Right ventricle myocardium superior (tissue), 1 donor: ENCODE measurements around the gene EXOC6B. TPM values are rescaled to one million over a fixed set of nuclear protein-coding genes. Genes with fewer than 3 reads are reported as not detected.

Experiments
- ATAC-seq: fragments of 200-7000 bp; cut with Tn5 transposase; one replicate; pipeline ENCODE4 v1.9.1; 2020; ENCODE audit warnings: mild to moderate bottlenecking; ENCODE audit not compliant: poor library complexity
- DNase-seq: peaks from one replicate; pipeline ENCODE4 v3.0.0-alpha.2; 2020
- intact Hi-C: fragments of 100-400 bp; cut with DNase I; formaldehyde crosslinking; loops from one replicate; pipeline ENCODE4 v1.11.2; 2022
- total RNA-seq: library from RNA; stranded (reverse); fragmentation: NEBNext Ultra II Directional; extraction: Animal tissue kit (Norgen Biotek cat#: 25700); gene quantifications from one replicate; pipeline ENCODE4 v1.2.1, GENCODE V29; 2021
- donor health status: DM: no; HTN: yes; CAD: no; lungs with severe emphysema.

Gene EXOC6B
- total RNA-seq, 1 donor from 2014 or later: 96.9 TPM

DNA sequence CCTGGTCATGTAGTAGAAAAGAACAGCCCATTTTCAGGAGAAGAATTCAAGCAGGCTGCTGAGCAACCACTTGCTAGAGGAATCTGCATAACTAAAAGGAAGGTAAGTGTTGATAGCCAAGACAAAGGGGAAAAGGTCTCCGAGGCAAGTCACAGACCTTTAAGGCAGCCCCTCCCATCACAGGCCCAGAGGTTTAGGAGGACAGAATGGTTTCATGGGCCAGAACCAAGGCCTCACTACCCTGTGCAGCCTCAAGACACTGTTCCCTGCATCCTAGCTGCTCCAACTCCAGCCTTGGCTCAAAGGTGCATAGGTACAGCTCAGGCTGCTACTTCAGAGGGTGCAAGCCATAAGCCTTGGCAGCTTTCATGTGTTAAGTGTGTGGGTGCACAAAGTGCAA is 439.5 kb downstream of the EXOC6B start:
- intact Hi-C loops: no loop called here
- DNase-seq: no peak
- no peak for ATAC-seq

DNA sequence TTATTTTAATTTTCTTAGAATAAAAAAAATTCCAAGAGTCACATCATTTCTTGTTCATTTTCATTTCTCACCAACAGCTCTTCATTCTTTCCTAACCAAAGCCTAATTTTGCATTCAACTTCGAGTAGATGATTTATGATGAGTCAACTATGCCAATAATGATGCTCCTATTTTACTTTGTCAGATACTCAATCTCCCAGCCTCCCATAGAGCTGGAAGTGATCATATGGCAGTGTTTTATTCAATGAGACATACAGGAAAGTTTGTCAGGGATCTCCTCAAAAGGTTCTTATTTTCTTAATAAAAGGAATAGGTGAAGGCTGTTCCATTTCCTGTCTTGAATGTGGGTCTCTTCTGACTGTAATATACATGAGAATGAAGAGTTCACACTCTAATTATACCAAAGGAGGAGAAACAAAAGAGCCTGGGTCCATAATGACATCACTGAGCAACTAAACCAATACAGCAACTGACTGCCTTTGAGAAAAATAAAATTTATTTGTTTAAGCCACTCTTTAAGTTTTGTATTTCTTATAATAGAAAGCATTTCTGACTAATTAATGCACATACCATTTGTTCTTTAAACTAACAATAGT is 447.0 kb downstream of the EXOC6B start:
- ATAC-seq (no peak), DNase-seq (no peak)
- intact Hi-C loops: no loop called here

DNA sequence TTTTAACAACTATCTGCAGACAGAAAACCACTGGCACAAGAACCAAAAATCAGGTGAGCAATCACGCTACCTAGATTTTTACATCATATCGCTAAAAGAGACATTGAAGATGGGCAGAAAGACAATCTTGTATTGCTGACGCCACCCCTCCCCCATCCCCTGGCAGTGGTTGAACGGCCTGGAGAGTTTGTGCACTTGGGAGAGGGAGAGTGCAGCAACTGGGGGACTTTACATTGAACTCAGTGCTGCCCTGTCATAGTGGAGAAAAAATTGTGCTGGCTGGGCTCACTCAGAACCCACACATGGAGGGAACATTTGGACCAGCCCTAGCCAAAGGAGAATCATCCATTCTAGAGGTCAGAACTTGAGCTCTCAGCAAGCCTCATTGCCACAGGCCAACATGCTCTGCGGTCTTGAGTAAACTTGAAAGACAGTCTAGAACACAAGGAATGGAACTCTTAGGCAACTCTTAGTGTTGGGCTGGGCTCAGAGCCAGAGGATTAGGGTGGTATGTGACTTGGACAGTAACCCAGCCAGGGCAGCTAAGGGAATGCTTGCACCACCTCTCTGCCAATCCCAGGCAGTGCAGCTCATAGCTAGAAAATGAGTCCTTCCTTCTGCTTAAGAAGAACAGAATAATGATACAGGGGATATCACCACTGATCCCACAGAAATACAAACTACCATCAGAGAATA is 458.2 kb downstream of the EXOC6B start:
- DNase-seq (peak; percentile 56), ATAC-seq (peak; percentile 84)
- intact Hi-C loops: no loop called here

DNA sequence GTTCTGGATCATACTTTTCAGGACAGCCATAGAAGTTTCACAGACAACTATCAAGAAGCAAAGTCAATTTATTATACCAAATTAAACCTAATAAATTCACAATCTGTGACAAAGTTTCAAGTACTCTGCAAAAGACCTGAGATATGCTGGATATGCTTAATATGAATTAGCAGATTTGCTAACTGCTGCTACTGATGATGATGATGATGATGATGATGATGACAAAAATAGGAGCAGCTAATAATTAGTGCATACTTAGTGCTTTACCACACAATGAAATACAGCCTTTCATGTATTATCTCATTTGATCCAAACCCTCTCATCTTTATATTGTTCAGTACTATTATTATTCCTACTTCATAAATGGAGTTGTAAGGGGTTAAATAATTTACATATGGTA is 462.4 kb downstream of the EXOC6B start:
- ATAC-seq: no peak
- no peak for DNase-seq
- intact Hi-C loops: no loop called here

DNA sequence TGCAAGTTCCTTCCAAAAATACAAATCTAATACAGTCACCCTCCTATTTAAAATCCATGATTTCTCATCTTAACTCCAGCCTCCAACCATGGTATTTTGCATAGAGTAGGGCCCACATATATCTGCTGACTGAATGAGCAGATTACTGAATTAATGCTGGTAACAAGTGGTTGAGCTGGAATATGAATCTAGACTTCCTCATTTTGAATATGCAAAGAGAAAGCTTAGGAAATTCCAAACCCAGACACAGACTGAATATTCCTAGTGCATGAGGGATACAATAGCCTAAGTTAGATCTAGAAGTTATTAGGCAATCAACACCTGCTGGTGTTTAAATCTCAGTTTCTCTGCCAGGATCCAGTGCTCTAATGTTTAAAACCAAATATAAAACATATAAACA is 463.1 kb downstream of the EXOC6B start:
- ATAC-seq: no peak
- intact Hi-C loops: no loop called here
- DNase-seq: no peak

DNA sequence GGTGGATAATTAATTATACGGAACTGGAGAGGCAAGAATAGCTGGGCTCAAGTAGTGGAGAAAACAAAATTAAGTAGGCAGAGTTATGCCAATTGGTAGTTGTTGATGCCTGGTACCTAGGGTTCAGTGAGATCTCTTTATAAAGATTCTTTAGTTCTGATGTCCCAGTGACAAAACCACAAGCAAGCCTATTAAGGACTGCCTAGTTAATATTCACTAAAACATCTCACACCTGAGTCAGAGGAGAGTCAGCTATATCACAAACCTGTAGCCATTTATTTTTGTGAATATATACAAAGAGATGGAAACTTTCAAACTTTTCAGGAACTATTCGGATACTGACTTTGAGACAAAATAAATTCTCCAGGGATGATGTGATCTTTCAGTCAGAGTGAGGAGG is 464.3 kb downstream of the EXOC6B start:
- DNase-seq (no peak), ATAC-seq (no peak)
- intact Hi-C loops: no loop called here

DNA sequence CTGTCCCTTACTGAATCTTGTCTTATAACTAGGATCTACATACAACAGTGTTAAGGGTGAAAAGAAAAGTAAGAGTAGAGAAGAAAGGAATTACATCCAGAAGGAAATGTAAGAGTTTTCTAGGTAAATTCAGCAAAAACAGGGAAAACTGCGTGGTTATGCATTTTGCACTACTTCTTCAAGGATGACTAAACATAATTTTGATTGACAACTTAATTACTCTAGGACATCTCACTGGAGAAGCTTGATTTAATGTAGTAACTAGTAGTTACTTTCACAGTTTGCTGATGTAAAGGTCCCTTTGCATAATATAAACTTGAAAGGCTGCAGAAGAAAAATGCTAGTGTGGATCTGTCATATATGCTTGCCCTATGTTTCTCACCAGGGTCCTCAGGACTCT is 464.8 kb downstream of the EXOC6B start:
- ATAC-seq (no peak), DNase-seq (no peak)
- intact Hi-C loops: no loop called here

DNA sequence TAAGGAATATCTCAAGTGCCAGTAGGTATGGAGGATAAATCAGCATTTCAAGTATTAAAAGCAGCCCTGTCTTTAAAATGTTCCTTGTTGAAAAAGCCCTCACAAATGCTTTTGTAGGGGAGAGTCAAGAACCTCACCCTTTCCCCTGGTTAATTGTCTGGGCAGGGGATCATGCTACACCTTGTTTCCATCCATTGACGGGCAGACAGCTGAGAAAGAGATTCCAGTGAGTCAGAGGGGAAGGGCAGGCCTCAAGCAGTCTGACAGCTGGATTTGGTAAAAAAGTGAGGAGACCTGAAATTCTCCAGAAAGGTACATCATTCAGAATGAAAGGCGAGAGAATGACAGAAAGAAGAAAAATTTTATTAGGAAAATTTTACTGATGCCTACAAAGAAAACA is 475.0 kb downstream of the EXOC6B start:
- ATAC-seq: no peak
- intact Hi-C loops: no loop called here
- DNase-seq: no peak

DNA sequence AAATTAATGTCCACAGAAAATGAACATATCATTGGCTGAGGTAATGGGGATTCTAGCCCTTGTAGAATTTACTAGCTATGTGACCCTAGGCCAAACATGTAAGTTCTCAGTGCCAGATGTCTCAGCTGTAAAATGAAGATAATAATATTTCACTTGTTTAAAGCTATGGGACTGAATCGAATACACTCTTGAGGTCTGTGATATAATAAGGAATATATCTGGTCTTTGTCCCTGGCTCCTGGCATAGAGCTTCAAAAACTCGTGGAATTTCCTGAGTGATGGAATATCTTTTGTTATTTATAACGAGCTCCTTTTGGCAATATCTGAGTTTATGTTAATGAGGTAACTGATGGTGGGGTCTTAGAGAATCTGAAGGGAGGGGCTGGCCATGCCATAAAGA is 476.8 kb downstream of the EXOC6B start:
- intact Hi-C loops: no loop called here

DNA sequence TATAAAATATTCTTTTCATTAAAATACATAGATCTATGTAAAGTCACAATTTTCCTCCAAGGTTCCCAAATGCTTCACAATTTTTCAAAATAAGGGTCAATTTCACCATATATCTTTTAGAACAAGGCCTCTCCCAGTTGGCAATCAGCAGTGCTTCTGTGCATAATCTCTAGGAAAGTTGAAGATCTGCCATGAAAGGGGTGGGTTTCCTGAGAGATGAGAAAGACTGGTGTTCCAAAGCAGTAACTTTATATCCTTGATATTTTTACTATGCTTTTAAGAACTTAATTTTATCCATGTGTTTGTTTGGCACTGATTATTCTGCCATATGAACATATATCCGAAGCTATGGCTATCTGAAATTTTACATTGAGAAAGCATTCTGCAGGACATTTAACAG is 478.8 kb downstream of the EXOC6B start:
- no peak for DNase-seq
- intact Hi-C loops: no loop called here
- no peak for ATAC-seq

More for the DNA sequence above, 476.8 kb downstream of the EXOC6B start:
- ATAC-seq (no peak), DNase-seq (no peak)

DNA sequence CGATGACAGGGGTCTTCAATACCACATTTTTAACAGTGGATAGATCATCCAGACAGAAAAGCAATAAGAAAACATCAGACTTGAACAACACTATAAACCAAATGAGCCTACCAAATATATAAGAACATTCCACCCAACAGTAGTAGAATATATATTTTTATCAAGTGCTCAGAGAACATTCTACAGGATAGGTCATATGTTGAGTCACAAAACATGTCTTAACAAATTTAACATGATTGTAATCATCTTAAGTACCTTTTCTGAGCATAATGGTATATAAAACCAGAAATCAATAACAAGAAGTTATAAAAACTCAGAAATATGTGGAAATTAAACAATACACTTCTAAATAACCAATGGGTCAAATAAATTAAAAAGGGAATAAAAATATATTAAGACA is 484.2 kb downstream of the EXOC6B start:
- no peak for ATAC-seq
- intact Hi-C loops: no loop called here

DNA sequence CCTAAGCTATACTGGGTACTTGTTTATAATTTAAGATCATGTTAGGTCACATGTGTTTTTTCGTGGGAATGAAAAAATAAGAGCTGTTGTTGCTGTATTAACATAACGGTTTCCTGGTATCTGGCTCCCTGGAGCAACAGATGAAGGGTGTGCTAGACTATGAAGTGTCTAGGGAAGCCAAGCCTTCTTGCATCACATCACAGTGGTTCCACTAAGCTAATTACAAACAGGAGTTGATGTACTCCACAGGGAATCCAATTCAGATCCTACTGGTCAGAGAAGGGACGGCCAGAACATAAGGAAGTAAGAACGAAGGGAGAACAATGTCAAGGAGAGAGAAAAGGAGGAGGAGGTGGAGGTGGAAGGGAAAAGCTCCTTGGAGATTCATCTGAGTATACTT is 485.2 kb downstream of the EXOC6B start:
- ATAC-seq: peak; percentile 53
- DNase-seq: no peak
- intact Hi-C loops: no loop called here

More for the DNA sequence above, 484.2 kb downstream of the EXOC6B start:
- no peak for DNase-seq

DNA sequence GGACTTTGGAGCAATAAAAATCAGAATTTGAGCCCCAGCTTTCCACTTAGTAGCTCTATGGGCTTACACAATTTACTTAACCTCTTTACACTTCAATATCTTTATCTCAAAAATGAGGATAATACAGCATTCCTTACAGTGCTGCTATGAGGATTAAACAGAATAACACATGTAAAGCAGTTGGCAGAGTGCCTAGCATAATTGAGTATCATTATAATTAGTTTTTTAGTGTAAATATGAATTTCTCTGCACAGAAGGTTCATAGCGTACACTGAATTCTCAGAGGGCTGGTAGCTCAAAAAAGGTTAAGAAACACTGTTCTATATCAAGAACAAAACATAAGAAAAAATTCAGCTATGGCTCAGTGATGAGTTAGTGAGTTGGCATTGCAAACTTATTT is 487.8 kb downstream of the EXOC6B start:
- DNase-seq (no peak), ATAC-seq (no peak)
- intact Hi-C loops: no loop called here

DNA sequence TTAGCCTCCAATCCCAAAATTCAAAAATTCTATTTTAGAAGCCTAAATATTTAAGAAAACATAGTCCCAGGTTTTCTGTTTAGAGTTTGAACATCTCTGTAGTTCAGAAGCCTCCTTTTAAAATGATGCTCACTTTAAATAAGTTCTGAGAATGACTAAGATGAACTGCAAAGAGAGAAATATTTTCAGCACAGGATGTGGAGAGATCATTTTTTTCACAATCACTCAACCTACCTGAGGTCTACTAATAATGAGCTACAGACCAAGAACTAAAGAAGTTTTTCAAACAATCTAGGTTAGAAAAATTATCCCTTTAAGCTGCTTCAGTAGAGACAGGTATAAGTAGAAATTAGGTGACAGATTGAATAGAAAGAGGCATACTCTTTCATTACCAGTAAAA is 493.1 kb downstream of the EXOC6B start:
- intact Hi-C loops: no loop called here
- DNase-seq (no peak), ATAC-seq (no peak)

DNA sequence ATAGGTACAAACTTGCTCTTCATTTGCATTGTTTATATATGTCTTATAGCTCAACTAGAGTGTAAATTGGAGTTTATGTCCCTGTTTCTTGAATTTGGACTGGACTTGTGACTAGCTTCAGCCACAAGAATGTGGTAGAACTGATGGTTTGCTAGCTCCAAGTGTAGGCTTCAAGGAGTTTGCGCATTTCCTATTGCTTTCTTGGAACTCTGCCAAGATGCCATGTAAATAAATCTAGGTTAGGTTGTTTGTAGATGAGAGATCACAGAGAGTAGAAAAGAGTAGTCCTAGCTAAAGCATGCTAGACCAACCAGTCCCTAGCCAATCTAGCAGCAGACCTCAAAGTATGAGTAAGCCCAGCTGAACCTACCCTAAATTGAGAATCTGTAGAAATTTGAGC is 495.2 kb downstream of the EXOC6B start:
- ATAC-seq (no peak), DNase-seq (no peak)
- intact Hi-C loops: no loop called here

DNA sequence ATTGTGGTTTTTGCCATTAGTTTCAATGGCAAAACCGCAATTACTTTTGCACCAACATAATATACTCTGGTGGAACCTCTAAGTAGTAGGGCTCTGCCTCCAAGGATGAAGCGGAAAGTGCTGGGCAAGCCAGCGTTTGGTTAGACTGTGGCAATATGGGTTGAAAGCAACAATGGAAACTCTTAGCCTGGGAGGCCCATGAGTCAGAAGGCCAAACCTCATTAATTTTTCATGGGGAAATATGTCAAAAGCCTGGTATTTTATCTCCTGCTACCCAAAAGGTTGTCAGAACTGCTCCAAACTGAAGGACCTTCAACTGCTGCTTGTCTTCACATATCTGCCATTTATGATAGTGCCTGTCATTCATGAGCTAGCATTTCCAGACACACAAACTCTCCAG is 499.1 kb downstream of the EXOC6B start:
- ATAC-seq: no peak
- intact Hi-C loops: no loop called here
- no peak for DNase-seq

DNA sequence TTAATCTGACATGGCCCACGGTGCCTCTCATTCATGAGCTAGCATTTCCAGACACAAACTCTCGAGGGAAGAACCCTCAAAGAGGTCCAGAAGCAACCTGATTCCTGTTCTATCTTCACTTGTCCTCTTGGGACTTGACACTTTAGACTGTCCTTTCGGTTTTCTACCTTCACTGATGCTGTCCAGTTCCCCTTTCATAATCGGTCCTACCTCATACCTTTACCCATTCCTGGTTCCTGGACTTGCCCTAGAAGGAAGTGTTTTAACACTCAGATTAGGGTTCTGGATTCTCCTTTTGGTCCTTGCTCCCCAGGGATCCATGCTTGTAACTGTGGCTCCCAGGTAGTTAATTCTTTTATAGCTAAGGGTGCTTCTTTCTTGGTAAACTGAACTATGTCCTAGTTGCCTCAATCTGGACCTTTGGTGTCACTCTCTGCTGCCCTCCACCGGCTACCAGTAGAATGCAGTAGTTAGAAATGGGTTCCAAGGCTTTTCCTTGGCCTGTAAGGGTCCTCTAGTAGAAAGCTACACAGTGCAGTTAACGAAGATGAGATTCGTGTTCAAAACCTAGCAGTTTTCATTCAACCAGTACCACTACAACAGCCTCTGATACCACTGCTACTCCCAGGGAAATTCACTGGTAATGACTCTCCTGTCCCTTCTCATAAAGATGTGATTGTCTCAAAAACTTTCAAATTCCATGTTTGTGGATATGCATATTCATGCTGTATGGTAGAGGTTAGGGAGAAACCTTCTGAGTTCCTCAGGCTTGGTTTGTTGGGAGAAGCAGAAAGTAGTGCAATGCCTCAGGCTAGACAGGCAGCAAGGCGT is 500.0 kb downstream of the EXOC6B start:
- no peak for DNase-seq
- ATAC-seq: peak; percentile 43
- intact Hi-C loops: no loop called here

DNA sequence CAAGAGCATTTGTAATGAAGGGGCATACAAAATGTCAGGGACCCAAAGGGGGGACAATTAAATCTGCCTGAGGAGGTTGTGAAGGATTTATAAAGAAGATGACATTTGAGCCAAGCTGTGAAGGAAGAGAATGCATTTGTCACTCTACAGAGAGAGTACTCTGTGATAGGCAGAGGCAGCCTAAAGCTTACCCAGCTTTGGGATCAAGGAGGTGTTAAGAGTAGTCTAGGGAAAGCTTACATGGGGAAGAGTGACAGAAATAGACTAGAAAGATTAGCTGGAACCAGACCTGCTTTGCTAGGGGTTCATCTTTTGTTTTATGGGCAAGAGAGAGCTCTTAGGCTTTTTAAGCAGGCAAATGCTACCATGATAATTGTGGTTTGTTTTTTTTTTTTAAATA is 509.1 kb downstream of the EXOC6B start:
- DNase-seq (no peak), ATAC-seq (no peak)
- intact Hi-C loops: no loop called here

DNA sequence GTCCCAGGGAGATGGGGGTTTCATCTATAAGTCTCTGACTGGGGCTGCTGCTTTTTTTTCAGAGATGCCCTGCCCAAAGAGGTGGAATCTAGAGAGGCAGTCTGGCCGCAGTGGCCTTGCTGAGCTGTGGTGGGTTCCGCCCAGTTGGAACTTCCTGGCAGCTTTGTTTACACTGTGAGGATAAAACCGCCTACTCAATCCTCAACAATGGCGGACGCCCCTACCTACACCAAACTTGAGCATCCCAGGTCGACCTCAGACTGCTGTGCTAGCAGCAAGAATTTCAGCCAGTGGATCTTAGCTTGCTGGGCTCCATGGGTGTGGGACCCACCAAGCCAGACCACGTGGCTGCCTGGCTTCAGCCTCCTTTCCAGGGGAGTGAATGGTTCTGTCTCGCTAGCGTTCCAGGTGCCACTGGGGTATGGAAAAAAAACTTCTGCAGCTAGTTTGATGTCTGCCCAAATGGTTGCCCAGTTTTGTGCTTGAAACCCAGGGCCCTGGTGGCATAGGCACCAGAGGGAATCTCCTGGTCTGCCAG is 525.6 kb downstream of the EXOC6B start:
- intact Hi-C loops: no loop called here

DNA sequence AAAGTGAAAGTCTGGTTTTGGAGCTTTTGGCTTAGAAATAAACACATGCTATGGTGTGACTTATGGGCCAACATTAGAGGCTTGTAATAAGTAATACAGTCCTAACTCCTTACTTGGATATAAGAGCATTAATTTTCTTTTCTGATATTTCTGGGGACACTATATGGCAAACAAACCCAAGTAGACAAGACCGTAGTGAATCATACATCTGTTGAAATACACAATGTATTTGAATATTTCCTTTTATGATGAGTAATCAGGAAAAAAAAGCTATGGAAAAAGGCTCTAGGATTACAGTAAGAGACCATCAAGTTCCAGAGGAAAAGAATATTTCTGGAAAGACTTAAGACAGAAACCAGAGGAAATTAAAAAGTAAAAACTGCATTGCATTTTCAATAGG is 532.2 kb downstream of the EXOC6B start:
- ATAC-seq: no peak
- DNase-seq: no peak
- intact Hi-C loops: no loop called here

More for the DNA sequence above, 525.6 kb downstream of the EXOC6B start:
- ATAC-seq: no peak
- no peak for DNase-seq
